Panc1 (cell line): ENCODE measurements around the gene SHQ1.

Experiments
- CTCF ChIP-seq: fragments of 450-650 bp; IDR thresholded peaks from 2 replicates; pipeline ENCODE4 v1.5.1; 2017; ENCODE audit warnings: mild to moderate bottlenecking
- SIN3A ChIP-seq: IDR thresholded peaks from 2 replicates; pipeline ENCODE4 v1.6.1; 2012; ENCODE audit warnings: low read depth, mild to moderate bottlenecking, low read length, moderate library complexity, borderline replicate concordance; ENCODE audit not compliant: insufficient read depth

GRCh38 chr3:72769758-72770540, 78.3 kb downstream of the SHQ1 start:
- TF ChIP-seq SIN3A = no peak
- TF ChIP-seq CTCF = no peak
